HCT116 (cell line): Measurements from ENCODE around the gene TEAD1. TPM values are rescaled to one million over a fixed set of nuclear protein-coding genes. Genes with fewer than 3 reads are reported as not detected.

Experiments used
- ATAC-seq: fragments of 200-7000 bp; cut with Tn5 transposase; 2 replicates; pipeline ENCODE4 v1.9.1; 2020; ENCODE audit warnings: mild to moderate bottlenecking, moderate library complexity
- BruUV-seq: library from RNA; stranded (reverse); fragments of 400-500 nt; replicated peaks from 2 replicates; lab custom pipeline; 2021; lab: Mats Ljungman, UMichigan
- CTCF ChIA-PET: fragments of 300-600 bp; sonication (Branson Sonifier 250); formaldehyde crosslinking; loops from one replicate; lab custom pipeline; 2021; ENCODE audit warnings: antibody characterized with exemption; lab: Charles Lee
- POLR2A ChIA-PET: fragments of 300-600, 350-600 bp; sonication (Branson Sonifier 250); formaldehyde crosslinking; loops from one replicate; lab custom pipeline; 2021; ENCODE audit warnings: antibody characterized with exemption; lab: Charles Lee
- RAD21 ChIA-PET, 2 experiments: fragments of 300-600 bp; sonication (Branson Sonifier 250); formaldehyde crosslinking; loops; one replicate each; lab custom pipeline; 2023; ENCODE audit warnings: low total read pairs in 2 of 2; ENCODE audit not compliant: uncharacterized antibody in 2 of 2, unreplicated experiment in 2 of 2, low non-redundant PET in 1 of 2; lab: Charles Lee
- DNase-seq: peaks from one replicate; pipeline ENCODE4 v3.0.0-alpha.2; 2010; ENCODE audit warnings: low read depth, low spot score
- H2AFZ ChIP-seq: fragments of 200-600 bp; shearing (Covaris generic), sonication (generic); 2 replicates; pipeline ENCODE4 v1.6.1; 2017; ENCODE audit warnings: low read depth, mixed run types, mixed read lengths, antibody characterized with exemption, low read length; ENCODE audit not compliant: poor library complexity, severe bottlenecking
- H3K27ac ChIP-seq: 2 replicates; pipeline ENCODE4 v1.5.1; 2012; ENCODE audit warnings: low read depth, low read length
- H3K27me3 ChIP-seq: fragments of 200-600 bp; sonication (generic); 2 replicates; pipeline ENCODE4 v1.6.1; 2016; ENCODE audit warnings: mixed run types, low read length, mixed read lengths; ENCODE audit not compliant: insufficient read depth
- H3K36me3 ChIP-seq, 2 experiments: fragments of 200-500 bp in 1 of 2; fragments of 200-600 bp in 1 of 2; sonication (Bioruptor generic) in 1 of 2; sonication (generic) in 1 of 2; 2 replicates each; pipeline versions ENCODE4 v1.5.1 to v1.6.1; 2014 to 2016; ENCODE audit warnings: low read length in 2 of 2, inconsistent platforms in 1 of 2, mixed read lengths in 1 of 2, mixed run types in 1 of 2; ENCODE audit not compliant: insufficient read depth in 2 of 2, control insufficient read depth in 1 of 2
- H3K4me1 ChIP-seq, 2 experiments: fragments of 200-600 bp in 1 of 2; sonication (generic) in 1 of 2; 2 replicates each; pipeline versions ENCODE4 v1.5.1 to v1.6.1; 2012 to 2017; ENCODE audit warnings: low read length in 2 of 2, inconsistent platforms in 1 of 2, mild to moderate bottlenecking in 1 of 2, mixed read lengths in 1 of 2, mixed run types in 1 of 2, moderate library complexity in 1 of 2; ENCODE audit not compliant: insufficient read depth in 2 of 2, control insufficient read depth in 1 of 2
- H3K4me2 ChIP-seq: fragments of 200-600 bp; sonication (generic); 2 replicates; pipeline ENCODE4 v1.6.1; 2017; ENCODE audit warnings: mixed run types, low read length, mixed read lengths
- H3K4me3 ChIP-seq, 2 experiments: fragments of 200-600 bp in 1 of 2; sonication (generic) in 1 of 2; replicated peaks in 1 of 2; 2 replicates each; pipeline ENCODE4 v1.5.1; 2011 to 2016; ENCODE audit warnings: low read length in 2 of 2, control low read depth in 1 of 2, low read depth in 1 of 2, mild to moderate bottlenecking in 1 of 2, mixed read lengths in 1 of 2, mixed run types in 1 of 2
- H3K79me2 ChIP-seq: fragments of 200-600 bp; sonication (generic); 2 replicates; pipeline ENCODE4 v1.6.1; 2017; ENCODE audit warnings: mild to moderate bottlenecking, mixed run types, low read length, moderate library complexity, mixed read lengths; ENCODE audit not compliant: insufficient read depth
- H3K9ac ChIP-seq: fragments of 200-600 bp; sonication (generic); 2 replicates; pipeline ENCODE4 v1.6.1; 2016; ENCODE audit warnings: low read length, mixed read lengths
- H3K9me2 ChIP-seq: fragments of 200-600 bp; sonication (generic), shearing (Covaris generic); 2 replicates; pipeline ENCODE4 v1.6.1; 2017; ENCODE audit warnings: mixed run types, mild to moderate bottlenecking, moderate library complexity; ENCODE audit not compliant: insufficient read depth
- H3K9me3 ChIP-seq, 2 experiments: fragments of 200-500 bp in 1 of 2; fragments of 200-600 bp in 1 of 2; sonication (Bioruptor generic) in 1 of 2; sonication (generic) in 1 of 2; 2 replicates each; pipeline ENCODE4 v1.6.1; 2014 to 2017; ENCODE audit warnings: low read length in 2 of 2, mixed read lengths in 2 of 2, inconsistent platforms in 1 of 2, low read depth in 1 of 2, mild to moderate bottlenecking in 1 of 2, mixed run types in 1 of 2, moderate library complexity in 1 of 2; ENCODE audit not compliant: control insufficient read depth in 1 of 2, insufficient read depth in 1 of 2
- H4K20me1 ChIP-seq: fragments of 200-600 bp; sonication (generic), shearing (Covaris generic); 2 replicates; pipeline ENCODE4 v1.6.1; 2017; ENCODE audit warnings: mixed run types, mild to moderate bottlenecking, moderate library complexity; ENCODE audit not compliant: insufficient read depth
- ATF3 ChIP-seq: IDR thresholded peaks from 2 replicates; pipeline ENCODE4 v1.6.1; 2012
- CBX3 ChIP-seq: IDR thresholded peaks from 2 replicates; pipeline ENCODE4 v1.6.1; 2012; ENCODE audit warnings: low read depth
- CEBPB ChIP-seq: IDR thresholded peaks from 2 replicates; pipeline ENCODE4 v1.6.1; 2012; ENCODE audit warnings: low read depth
- CTCF ChIP-seq, 3 experiments: fragments of 200-600 bp in 1 of 3; sonication (generic) in 1 of 3; IDR thresholded peaks in 2 of 3; conservative IDR thresholded peaks in 1 of 3; 2 replicates each; pipeline ENCODE4 v1.5.1; 2012 to 2017; ENCODE audit warnings: low read depth in 2 of 3, low read length in 2 of 3, antibody characterized with exemption in 1 of 3, borderline replicate concordance in 1 of 3, control low read depth in 1 of 3, mild to moderate bottlenecking in 1 of 3, mixed read lengths in 1 of 3, mixed run types in 1 of 3, moderate library complexity in 1 of 3; ENCODE audit not compliant: insufficient read depth in 1 of 3
- ELF1 ChIP-seq: IDR thresholded peaks from 2 replicates; pipeline ENCODE4 v1.6.1; 2012; ENCODE audit warnings: low read depth, borderline replicate concordance
- EZH2phosphoT487 ChIP-seq: fragments of 200-600 bp; IDR thresholded peaks from 2 replicates; pipeline ENCODE4 v1.6.1; 2018; ENCODE audit warnings: antibody characterized with exemption, borderline replicate concordance
- JUND ChIP-seq: IDR thresholded peaks from 2 replicates; pipeline ENCODE4 v1.6.1; 2012
- MAX ChIP-seq: IDR thresholded peaks from 2 replicates; pipeline ENCODE4 v1.6.1; 2012
- POLR2A ChIP-seq: IDR thresholded peaks from 2 replicates; pipeline ENCODE4 v1.7.0; 2011; ENCODE audit warnings: borderline replicate concordance; ENCODE audit not compliant: insufficient read depth, insufficient read length; ENCODE audit errors: extremely low read depth
- RAD21 ChIP-seq: IDR thresholded peaks from 2 replicates; pipeline ENCODE4 v1.6.1; 2012; ENCODE audit warnings: low read depth, mild to moderate bottlenecking
- SIN3A ChIP-seq: IDR thresholded peaks from 2 replicates; pipeline ENCODE4 v1.6.1; 2012; ENCODE audit warnings: low read depth
- SRF ChIP-seq: IDR thresholded peaks from 2 replicates; pipeline ENCODE4 v1.6.1; 2012; ENCODE audit warnings: low read depth
- YY1 ChIP-seq: IDR thresholded peaks from 2 replicates; pipeline ENCODE4 v1.6.1; 2011; ENCODE audit warnings: low read length, low read depth, moderate library complexity, mild to moderate bottlenecking; ENCODE audit not compliant: insufficient replicate concordance; ENCODE audit errors: extremely low read depth
- ZBTB33 ChIP-seq: IDR thresholded peaks from 2 replicates; pipeline ENCODE4 v1.6.1; 2011; ENCODE audit warnings: mild to moderate bottlenecking, low read length, moderate library complexity; ENCODE audit not compliant: insufficient replicate concordance; ENCODE audit errors: extremely low read depth
- ZFX ChIP-seq: fragments of 450-650 bp; IDR thresholded peaks from 2 replicates; pipeline ENCODE4 v1.6.1; 2017
- intact Hi-C: fragments of 100-400 bp; cut with micrococcal nuclease; formaldehyde crosslinking; loops from 2 replicates; pipeline ENCODE4 v1.10.0; 2022
- total RNA-seq: library from RNA; stranded (reverse); gene quantifications from one replicate; pipeline ENCODE4 v1.2.1, GENCODE V29; 2021; ENCODE audit not compliant: unreplicated experiment

TEAD1 gene
- total RNA-seq, 1 experiment from 2014 or later: 103 TPM

GRCh38 chr11:12942157-12942556 is 267.9 kb downstream of the TEAD1 start:
- Histone ChIP-seq H3K9ac (no peak overlapping the region), H3K9me3 (no peaks in the 10 kb centered on the region), H4K20me1 (no peaks in the 10 kb centered on the region), H3K27ac (no peak overlapping the region), H3K9me2 (no peaks in the 10 kb centered on the region), H3K4me3 (no peak overlapping the region), H3K4me1 (no peaks in the 10 kb centered on the region), H3K36me3 (peaks cover 11 to 15% of the 10 kb centered on the region in 2 experiments), H2AFZ (no peak overlapping the region), H3K4me2 (no peak overlapping the region), H3K79me2 (no peaks in the 10 kb centered on the region), H3K27me3 (no peaks in the 10 kb centered on the region)
- ChIA-PET RAD21 (no interaction called here), CTCF (no interaction called here), POLR2A (no interaction called here)
- ATAC-seq (no peak), DNase-seq (no peak)
- intact Hi-C loops: no loop called here
- no TSS peak for BruUV-seq
- TF ChIP-seq MAX: no peak
- no peak for TF ChIP-seq ATF3
- no peak for TF ChIP-seq EZH2phosphoT487
- TF ChIP-seq ELF1: no peak
- TF ChIP-seq CTCF (IDR thresholded peaks at IDR 0.05 in 2 of 3, conservative IDR thresholded peaks at IDR 0.05 in 1 of 3; ENCODE audit: borderline replicate concordance in 1 of 3, insufficient read depth in 1 of 3, low read depth in 2 of 3, low read length in 2 of 3): no peak
- no peak for TF ChIP-seq ZBTB33
- TF ChIP-seq POLR2A: no peak
- no peak for TF ChIP-seq SIN3A
- TF ChIP-seq SRF: no peak
- no peak for TF ChIP-seq CEBPB
- no peak for TF ChIP-seq JUND
- no peak for TF ChIP-seq ZFX
- no peak for TF ChIP-seq CBX3
- no peak for TF ChIP-seq RAD21
- no peak for TF ChIP-seq YY1
